GM23338 (cell line): ENCODE results near the gene NFKB2. TPM values are rescaled to one million over a fixed set of nuclear protein-coding genes. Genes with fewer than 3 reads are reported as not detected.

Experiments
- ATAC-seq: fragments of 200-7000 bp; cut with Tn5 transposase; 3 replicates; pipeline ENCODE4 v1.9.1; 2020
- DNase-seq: peaks from one replicate; pipeline ENCODE4 v3.0.0-alpha.2; 2015; ENCODE audit warnings: low spot score
- H2AFZ ChIP-seq: fragments of 200-600 bp; sonication (generic); 2 replicates; pipeline ENCODE4 v1.8.0; 2016; ENCODE audit warnings: antibody characterized with exemption, mild to moderate bottlenecking, moderate library complexity
- H3F3A ChIP-seq: fragments of 200-600 bp; sonication (generic); replicated peaks from 2 replicates; pipeline ENCODE4 v1.8.0; 2017; ENCODE audit warnings: antibody characterized with exemption, mixed run types, low read depth
- H3K27ac ChIP-seq: fragments of 200-600 bp; sonication (generic); 2 replicates; pipeline ENCODE4 v1.6.1; 2016; ENCODE audit warnings: low read depth
- H3K27me3 ChIP-seq: fragments of 200-600 bp; sonication (generic); 2 replicates; pipeline ENCODE4 v1.8.0; 2016; ENCODE audit warnings: mild to moderate bottlenecking, mixed run types, moderate library complexity; ENCODE audit not compliant: insufficient read depth
- H3K36me3 ChIP-seq: fragments of 200-600 bp; sonication (generic); 2 replicates; pipeline ENCODE4 v1.8.0; 2016; ENCODE audit warnings: mild to moderate bottlenecking; ENCODE audit not compliant: insufficient read depth
- H3K4me1 ChIP-seq: fragments of 200-600 bp; sonication (generic); 2 replicates; pipeline ENCODE4 v1.8.0; 2016; ENCODE audit warnings: mild to moderate bottlenecking, moderate library complexity; ENCODE audit not compliant: insufficient read depth
- H3K4me2 ChIP-seq: fragments of 200-600 bp; sonication (generic); 2 replicates; pipeline ENCODE4 v1.7.1; 2017; ENCODE audit warnings: mixed run types
- H3K4me3 ChIP-seq: fragments of 200-600 bp; sonication (generic); 2 replicates; pipeline ENCODE4 v1.6.1; 2016; ENCODE audit warnings: mixed run types
- H3K79me2 ChIP-seq: fragments of 200-600 bp; sonication (generic); replicated peaks from 2 replicates; pipeline ENCODE4 v1.8.0; 2017; ENCODE audit warnings: mild to moderate bottlenecking; ENCODE audit not compliant: insufficient read depth
- H3K9me2 ChIP-seq: fragments of 200-600 bp; sonication (generic); 2 replicates; pipeline ENCODE4 v1.8.0; 2017; ENCODE audit not compliant: insufficient read depth
- H4K20me1 ChIP-seq: fragments of 200-600 bp; sonication (generic); replicated peaks from 2 replicates; pipeline ENCODE4 v1.8.0; 2017; ENCODE audit warnings: mild to moderate bottlenecking; ENCODE audit not compliant: insufficient read depth
- H3K27ac Mint-ChIP-seq: 2 replicates; pipeline ENCODE4 v1.8.0; 2020; ENCODE audit warnings: inconsistent platforms, mild to moderate bottlenecking, moderate library complexity, mixed read lengths
- H3K27me3 Mint-ChIP-seq: 3 replicates; pipeline ENCODE4 v1.8.0; 2022; ENCODE audit warnings: low read depth, mild to moderate bottlenecking, moderate library complexity, mixed read lengths, inconsistent platforms; ENCODE audit not compliant: insufficient read depth, poor library complexity
- H3K36me3 Mint-ChIP-seq: 3 replicates; pipeline ENCODE4 v1.8.0; 2021; ENCODE audit warnings: low read depth, mild to moderate bottlenecking, inconsistent platforms, moderate library complexity, mixed read lengths
- H3K4me1 Mint-ChIP-seq: 3 replicates; pipeline ENCODE4 v1.8.0; 2020; ENCODE audit warnings: mild to moderate bottlenecking, inconsistent platforms, mixed read lengths
- H3K4me3 Mint-ChIP-seq: 3 replicates; pipeline ENCODE4 v1.8.0; 2021; ENCODE audit warnings: moderate library complexity, mild to moderate bottlenecking, inconsistent platforms, mixed read lengths
- H3K9me3 Mint-ChIP-seq: 3 replicates; pipeline ENCODE4 v1.8.0; 2020; ENCODE audit warnings: moderate library complexity, mild to moderate bottlenecking, inconsistent platforms, mixed read lengths
- CREB1 ChIP-seq: fragments of 250-450 bp; sonication (Bioruptor Pico); IDR thresholded peaks from 2 replicates; pipeline ENCODE4 v1.5.0; 2020; ENCODE audit warnings: low read depth, mild to moderate bottlenecking, moderate library complexity
- CTCF ChIP-seq, 2 experiments: fragments of 200-600 bp in 1 of 2; sonication (generic) in 1 of 2; conservative IDR thresholded peaks; 2 replicates each; pipeline versions ENCODE4 v1.5.1 to v1.6.1; 2016 to 2017; ENCODE audit warnings: antibody characterized with exemption in 2 of 2, low read depth in 2 of 2, mild to moderate bottlenecking in 2 of 2, moderate library complexity in 1 of 2
- ETS1 ChIP-seq: IDR thresholded peaks from 2 replicates; pipeline ENCODE4 v1.6.1; 2016; ENCODE audit warnings: antibody characterized with exemption
- EZH2 ChIP-seq: fragments of 200-600 bp; sonication (generic); IDR thresholded peaks from one replicate; pipeline ENCODE4 v1.8.0; 2017; ENCODE audit warnings: antibody characterized with exemption, mild to moderate bottlenecking, low read depth; ENCODE audit not compliant: unreplicated experiment
- EZH2phosphoT487 ChIP-seq: fragments of 200-600 bp; sonication (generic); IDR thresholded peaks from one replicate; pipeline ENCODE4 v1.8.1; 2018; ENCODE audit warnings: antibody characterized with exemption; ENCODE audit not compliant: unreplicated experiment
- JUNB ChIP-seq: IDR thresholded peaks from one replicate; pipeline ENCODE4 v1.6.1; 2016; ENCODE audit warnings: antibody characterized with exemption; ENCODE audit not compliant: unreplicated experiment
- NANOG ChIP-seq: IDR thresholded peaks from 2 replicates; pipeline ENCODE4 v1.6.1; 2016; ENCODE audit warnings: antibody characterized with exemption, borderline replicate concordance
- POLR2AphosphoS5 ChIP-seq: IDR thresholded peaks from 2 replicates; pipeline ENCODE4 v1.6.1; 2016; ENCODE audit warnings: antibody characterized with exemption, low read depth
- REST ChIP-seq: IDR thresholded peaks from one replicate; pipeline ENCODE4 v1.6.1; 2018; ENCODE audit warnings: antibody characterized with exemption; ENCODE audit not compliant: unreplicated experiment
- STAT1 ChIP-seq: IDR thresholded peaks from one replicate; pipeline ENCODE4 v1.6.1; 2016; ENCODE audit warnings: antibody characterized with exemption; ENCODE audit not compliant: unreplicated experiment
- ZNF114 ChIP-seq: fragments of 250-450 bp; sonication (Bioruptor Pico); IDR thresholded peaks from 2 replicates; pipeline ENCODE4 v1.5.0; 2020; ENCODE audit warnings: mild to moderate bottlenecking, moderate library complexity
- ZNF331 ChIP-seq: fragments of 250-450 bp; sonication (Bioruptor Pico); IDR thresholded peaks from 2 replicates; pipeline ENCODE4 v1.5.0; 2020; ENCODE audit warnings: low read depth, mild to moderate bottlenecking, moderate library complexity
- ZNF462 ChIP-seq: fragments of 250-450 bp; sonication (Bioruptor Pico); IDR thresholded peaks from 2 replicates; pipeline ENCODE4 v1.5.0; 2020; ENCODE audit warnings: mild to moderate bottlenecking, moderate library complexity
- polyA plus RNA-seq: library from polyadenylated mRNA; unstranded; fragments of >200 nt; fragmentation: Nextera tagmentation; extraction: Ambion mirVana; gene quantifications from 2 replicates; pipeline ENCODE4 v1.2.1, GENCODE V29; 2016
- total RNA-seq: library from RNA; depleted of rRNA; stranded (reverse); fragments of >200 nt; shearing (Covaris generic); gene quantifications from 2 replicates; pipeline ENCODE4 v1.2.3, GENCODE V29; 2014

The NFKB2 gene
- total and polyA plus RNA-seq, 2 experiments from 2014 or later: 6.8 to 29.4 TPM

- ATAC-seq (no peak), DNase-seq (no peak)
- no peaks in the 10 kb centered on the region; the same call in 2 of the 3 replicates for H3K36me3 Mint-ChIP-seq
- peaks cover 40% of the 10 kb centered on the region for H3K27me3 Mint-ChIP-seq
- H3K9me3 Mint-ChIP-seq: no peaks in the 10 kb centered on the region; the same call in 2 of the 3 replicates
- H3K27ac ChIP-seq: no peak overlapping the region
- peaks cover 5% of the 10 kb centered on the region; the same call in 1 of the 2 replicates for H3K4me1 ChIP-seq
- no peaks in the 10 kb centered on the region for H3K36me3 ChIP-seq
- no peaks in the 10 kb centered on the region for H3K79me2 ChIP-seq
- peaks cover 19% of the 10 kb centered on the region for H3F3A ChIP-seq
- H3K27ac Mint-ChIP-seq: no peak overlapping the region
- H4K20me1 ChIP-seq: no peaks in the 10 kb centered on the region
- H2AFZ ChIP-seq: no peak overlapping the region
- H3K4me1 Mint-ChIP-seq: peaks cover 25% of the 10 kb centered on the region
- TF ChIP-seq ZNF462 (CRISPR knock-in tag) (no peak), CREB1 (CRISPR knock-in tag) (no peak), NANOG (no peak), STAT1 (no peak), JUNB (no peak), EZH2 (no peak), ZNF331 (CRISPR knock-in tag) (no peak), REST (no peak), POLR2AphosphoS5 (no peak), CTCF (conservative IDR thresholded peaks at IDR 0.05; ENCODE audit: low read depth in 2 of 2) (no peak), ETS1 (no peak), ZNF114 (CRISPR knock-in tag) (no peak), EZH2phosphoT487 (no peak)
- no peak overlapping the region for H3K4me3 ChIP-seq
- H3K9me2 ChIP-seq: no peaks in the 10 kb centered on the region
- no peak overlapping the region for H3K4me2 ChIP-seq
- no peak overlapping the region for H3K4me3 Mint-ChIP-seq
- peaks cover 8% of the 10 kb centered on the region for H3K27me3 ChIP-seq
These were observed 21.2 kb downstream of the NFKB2 start for GRCh38 chr10:102416695-102417094.
